Chondrocyte (in vitro differentiated cells): ENCODE data around the gene KDM4D. TPM values are rescaled to one million over a fixed set of nuclear protein-coding genes. Genes with fewer than 3 reads are reported as not detected.
A peak's percentile ranks its signal among the peaks of the same experiment; 100 is the strongest.

Experiments
- DNase-seq: peaks from one replicate; pipeline ENCODE4 v3.0.0; 2021; ENCODE audit warnings: mixed read lengths, low spot score
- H3K27ac Mint-ChIP-seq: one replicate; pipeline ENCODE4 v1.8.0; 2021; ENCODE audit warnings: mild to moderate bottlenecking, moderate library complexity, mixed read lengths; ENCODE audit not compliant: unreplicated experiment
- H3K27me3 Mint-ChIP-seq: 2 replicates; pipeline ENCODE4 v1.8.0; 2021; ENCODE audit warnings: low read depth, mixed read lengths
- H3K36me3 Mint-ChIP-seq: 2 replicates; pipeline ENCODE4 v1.8.0; 2021; ENCODE audit warnings: low read depth, mixed read lengths
- H3K4me1 Mint-ChIP-seq: 2 replicates; pipeline ENCODE4 v1.8.0; 2021; ENCODE audit warnings: low read depth, mild to moderate bottlenecking, mixed read lengths
- H3K4me3 Mint-ChIP-seq: one replicate; pipeline ENCODE4 v1.8.0; 2021; ENCODE audit warnings: mild to moderate bottlenecking, moderate library complexity, mixed read lengths; ENCODE audit not compliant: unreplicated experiment
- H3K9me3 Mint-ChIP-seq: 2 replicates; pipeline ENCODE4 v1.8.0; 2021; ENCODE audit warnings: low read depth, mixed read lengths
- CTCF ChIP-seq: fragments of 200-600 bp; sonication (generic); IDR thresholded peaks from 2 replicates; pipeline ENCODE4 v1.5.0; 2021; ENCODE audit warnings: antibody characterized with exemption, mild to moderate bottlenecking, moderate library complexity
- total RNA-seq: library from RNA; stranded (reverse); gene quantifications from 3 replicates; pipeline ENCODE4 v1.2.1, GENCODE V29; 2021

Gene KDM4D
- total RNA-seq, 1 donor from 2014 or later = 0.65 TPM

DNA sequence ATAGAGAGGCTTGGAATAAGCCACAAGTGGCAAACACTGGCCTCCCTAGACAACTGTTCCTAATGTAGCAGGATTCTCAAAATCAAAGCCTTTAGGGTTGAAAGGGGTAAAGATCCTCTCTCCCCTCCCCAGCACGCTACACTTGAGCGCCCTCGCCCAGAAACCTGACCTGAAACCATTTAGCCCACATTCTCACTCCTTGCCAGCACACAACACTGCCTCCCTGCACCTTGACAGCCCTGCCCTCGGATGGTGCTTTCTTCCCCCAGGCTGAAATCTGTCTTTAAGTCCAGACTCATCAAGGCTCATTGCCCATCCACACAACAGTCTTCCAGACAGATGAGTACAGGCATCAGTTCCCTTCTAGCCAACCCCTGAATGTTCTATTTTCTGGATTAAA lies 26.7 kb upstream of the KDM4D start:
- no peaks in the 10 kb centered on the region for H3K27me3 Mint-ChIP-seq
- peaks cover 13% of the 10 kb centered on the region for H3K4me1 Mint-ChIP-seq
- H3K4me3 Mint-ChIP-seq = no peak overlapping the region
- no peak for TF ChIP-seq CTCF
- DNase-seq = no peak
- H3K9me3 Mint-ChIP-seq = no peaks in the 10 kb centered on the region
- no peak overlapping the region for H3K27ac Mint-ChIP-seq
- no peaks in the 10 kb centered on the region for H3K36me3 Mint-ChIP-seq

- Mint-ChIP-seq H3K9me3 (no peaks in the 10 kb centered on the region), H3K27me3 (no peaks in the 10 kb centered on the region), H3K4me1 (peaks cover 13% of the 10 kb centered on the region), H3K27ac (peak overlapping the region; percentile 5), H3K4me3 (no peak overlapping the region), H3K36me3 (no peaks in the 10 kb centered on the region)
- no peak for DNase-seq
- no peak for TF ChIP-seq CTCF
Measured at GRCh38 chr11:94948070-94948617, 25.4 kb upstream of the KDM4D start.

DNA sequence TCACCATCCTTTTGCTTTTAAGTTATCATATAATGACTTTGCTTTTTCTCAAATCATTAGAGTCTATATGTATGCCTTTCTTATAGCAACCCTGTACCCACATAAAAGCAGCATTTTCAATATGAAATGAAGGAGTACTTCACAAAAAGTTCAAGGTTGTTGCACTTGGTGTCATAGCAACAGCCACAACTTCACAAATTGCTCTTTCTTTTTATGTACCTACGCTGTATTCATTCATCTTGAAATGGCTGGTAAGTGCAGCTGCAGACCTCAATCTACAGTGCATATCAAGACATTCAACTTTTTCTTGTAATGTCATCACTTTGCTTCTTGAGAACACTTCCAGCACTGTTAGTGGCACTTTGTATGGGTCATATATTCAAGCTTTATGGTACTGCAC lies 18.8 kb upstream of the KDM4D start:
- Mint-ChIP-seq H3K4me1 (peaks cover 6% of the 10 kb centered on the region), H3K36me3 (no peaks in the 10 kb centered on the region), H3K27me3 (no peaks in the 10 kb centered on the region), H3K27ac (no peak overlapping the region), H3K4me3 (no peak overlapping the region), H3K9me3 (peaks cover 3% of the 10 kb centered on the region)
- TF ChIP-seq CTCF = no peak
- DNase-seq = no peak

DNA sequence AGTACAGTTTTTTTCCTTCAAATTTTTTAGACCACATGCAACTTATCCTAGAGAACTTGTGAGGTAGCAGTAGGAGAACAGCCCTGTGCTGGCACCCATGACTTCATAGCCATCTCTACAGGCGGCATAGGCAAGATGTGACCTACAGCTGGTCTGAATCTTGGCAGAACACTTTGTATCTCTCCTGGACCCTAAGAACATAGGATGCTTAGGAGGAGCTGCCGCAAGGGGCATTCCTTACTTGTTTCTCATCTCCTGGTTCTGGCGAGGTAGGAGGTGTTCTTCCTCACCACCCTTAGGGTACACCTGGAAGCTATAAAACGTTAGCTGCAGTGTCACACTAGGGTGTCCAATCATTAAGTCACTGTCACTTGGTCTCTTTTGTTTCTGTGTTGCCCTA lies 16.5 kb upstream of the KDM4D start:
- Mint-ChIP-seq H3K27me3 (no peaks in the 10 kb centered on the region), H3K36me3 (peaks cover 3% of the 10 kb centered on the region), H3K4me1 (peaks cover 6% of the 10 kb centered on the region), H3K27ac (no peak overlapping the region), H3K4me3 (no peak overlapping the region), H3K9me3 (peaks cover 3% of the 10 kb centered on the region)
- no peak for TF ChIP-seq CTCF
- no peak for DNase-seq

DNA sequence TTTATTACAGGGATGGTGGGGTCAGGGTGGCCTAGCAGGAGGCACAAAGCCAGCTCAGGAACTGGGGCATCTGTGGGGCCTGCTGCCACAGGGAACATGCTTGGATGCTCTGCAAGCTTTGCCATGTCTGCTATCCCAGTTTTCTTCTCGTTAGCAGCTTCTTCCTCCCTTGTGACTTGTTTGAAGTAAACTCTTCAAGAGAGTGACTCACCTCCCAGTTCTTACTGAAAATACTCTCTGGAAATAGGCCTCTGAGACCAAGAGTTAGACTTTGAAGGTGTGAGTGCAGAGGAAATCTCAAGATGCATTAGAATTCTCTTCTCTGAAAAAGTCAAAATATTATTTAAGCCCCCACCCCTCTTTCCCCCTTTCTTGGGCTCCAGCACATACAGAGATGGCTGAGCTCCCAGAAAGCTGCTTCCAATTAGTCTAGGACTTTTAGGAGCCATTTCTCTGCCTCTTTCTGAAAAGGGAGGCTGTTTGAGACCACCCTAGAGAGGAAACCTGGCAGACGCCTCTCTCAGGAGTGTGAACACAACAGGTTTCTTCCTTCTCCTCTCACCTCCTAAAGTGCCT lies 15.3 kb upstream of the KDM4D start:
- H3K4me1 Mint-ChIP-seq = peaks cover 6% of the 10 kb centered on the region
- no peak for TF ChIP-seq CTCF
- peak overlapping the region; percentile 4 for H3K27ac Mint-ChIP-seq
- peaks cover 3% of the 10 kb centered on the region for H3K9me3 Mint-ChIP-seq
- H3K36me3 Mint-ChIP-seq = peaks cover 7% of the 10 kb centered on the region
- no peaks in the 10 kb centered on the region for H3K27me3 Mint-ChIP-seq
- DNase-seq = no peak
- no peak overlapping the region for H3K4me3 Mint-ChIP-seq
